GM12878 (cell line): ENCODE data around the gene EFNA4. TPM values are rescaled to one million over a fixed set of nuclear protein-coding genes. Genes with fewer than 3 reads are reported as not detected.

ENCODE experiments used
- ATAC-seq: fragments of 200-7000 bp; cut with Tn5 transposase; 3 replicates; pipeline ENCODE4 v1.9.1; 2020; ENCODE audit warnings: mild to moderate bottlenecking, moderate library complexity
- BruUV-seq: library from RNA; stranded (reverse); fragments of 400-500 nt; replicated peaks from 2 replicates; lab custom pipeline; 2021; lab: Mats Ljungman, UMichigan
- CTCF ChIA-PET: fragments of 300-600 bp; sonication (Branson Sonifier 250); formaldehyde crosslinking; extraction: SDS; loops from one replicate; lab custom pipeline; 2021; ENCODE audit warnings: inconsistent platforms; lab: Yijun Ruan, JAX
- POLR2A ChIA-PET: fragments of 350-600 bp; formaldehyde crosslinking; extraction: SDS; loops from one replicate; lab custom pipeline; 2021; ENCODE audit warnings: inconsistent platforms; lab: Charles Lee
- RAD21 ChIA-PET: fragments of 300-600 bp; sonication (Branson Sonifier 250); formaldehyde crosslinking; loops from one replicate; lab custom pipeline; 2023; ENCODE audit warnings: antibody characterized with exemption; ENCODE audit not compliant: unreplicated experiment; lab: Charles Lee
- SMC1A ChIA-PET: fragments of 300-600 bp; sonication (Branson Sonifier 250); formaldehyde crosslinking; loops from one replicate; lab custom pipeline; 2023; ENCODE audit not compliant: unreplicated experiment, uncharacterized antibody; lab: Charles Lee
- DNase-seq: peaks from one replicate; pipeline ENCODE4 v3.0.0-alpha.2; 2011; ENCODE audit warnings: low read depth, low spot score
- FAIRE-seq: peaks from 3 replicates; lab custom pipeline; 2011; peaks lifted over from hg19 to GRCh38; lab: Jason Lieb, UNC
- H2AFZ ChIP-seq: 2 replicates; pipeline ENCODE4 v1.6.0; 2011; ENCODE audit warnings: low read depth, low read length, control low read depth; ENCODE audit not compliant: control insufficient read depth
- H3K27ac ChIP-seq: 2 replicates; pipeline ENCODE4 v1.5.1; 2011; ENCODE audit warnings: control low read depth; ENCODE audit not compliant: control insufficient read depth, insufficient read depth
- H3K27me3 ChIP-seq, 2 experiments: replicated peaks in 1 of 2; 2 replicates each; pipeline versions ENCODE4 v1.6.0 to v1.6.1; 2011; ENCODE audit warnings: low read length in 1 of 2; ENCODE audit not compliant: control insufficient read depth in 2 of 2, insufficient read depth in 2 of 2
- H3K36me3 ChIP-seq, 2 experiments: 2 replicates each; pipeline ENCODE4 v1.5.1; 2011; ENCODE audit warnings: low read length in 1 of 2; ENCODE audit not compliant: control insufficient read depth in 2 of 2, insufficient read depth in 2 of 2
- H3K4me1 ChIP-seq: 2 replicates; pipeline ENCODE4 v1.6.1; 2011; ENCODE audit warnings: mild to moderate bottlenecking, low read length, moderate library complexity, mixed read lengths; ENCODE audit not compliant: control insufficient read depth, insufficient read depth
- H3K4me2 ChIP-seq: 2 replicates; pipeline ENCODE4 v1.6.0; 2011; ENCODE audit warnings: control low read depth; ENCODE audit not compliant: control insufficient read depth, insufficient read depth
- H3K4me3 ChIP-seq: fragments of 200-600 bp; sonication (generic); 2 replicates; pipeline ENCODE4 v1.5.1; 2016
- H3K79me2 ChIP-seq: 2 replicates; pipeline ENCODE4 v1.6.0; 2011; ENCODE audit warnings: low read length; ENCODE audit not compliant: control insufficient read depth, insufficient read depth
- H3K9ac ChIP-seq: 2 replicates; pipeline ENCODE4 v1.8.0; 2011; ENCODE audit warnings: low read length, control low read depth, mixed read lengths; ENCODE audit not compliant: control insufficient read depth, insufficient read depth
- H3K9me3 ChIP-seq: replicated peaks from 3 replicates; pipeline ENCODE4 v1.5.1; 2011; ENCODE audit warnings: mild to moderate bottlenecking, low read length; ENCODE audit not compliant: control insufficient read depth, insufficient read depth
- H4K20me1 ChIP-seq: 2 replicates; pipeline ENCODE4 v1.6.0; 2011; ENCODE audit not compliant: control insufficient read depth, insufficient read depth
- BACH1 ChIP-seq: fragments of 450-650 bp; IDR thresholded peaks from 2 replicates; pipeline ENCODE4 v1.6.1; 2017; ENCODE audit warnings: mild to moderate bottlenecking, borderline replicate concordance
- EGR1 ChIP-seq, 2 experiments: IDR thresholded peaks; 1 replicate in 1 of 2; 2 replicates in 1 of 2; pipeline ENCODE4 v1.6.1; 2011 to 2012; ENCODE audit warnings: low read depth in 2 of 2, low read length in 2 of 2, borderline replicate concordance in 1 of 2, mild to moderate bottlenecking in 1 of 2, moderate library complexity in 1 of 2
- EZH2 ChIP-seq: IDR thresholded peaks from 2 replicates; pipeline ENCODE4 v1.6.1; 2012; ENCODE audit warnings: low read depth, mild to moderate bottlenecking, control low read depth, inconsistent platforms, low read length, borderline replicate concordance; ENCODE audit not compliant: control insufficient read depth
- HDAC2 ChIP-seq: fragments of 200-600 bp; sonication (generic); IDR thresholded peaks from 2 replicates; pipeline ENCODE4 v1.6.1; 2017
- IKZF1 ChIP-seq: fragments of 450-650 bp; conservative IDR thresholded peaks from 2 replicates; pipeline ENCODE4 v1.6.1; 2017; ENCODE audit warnings: antibody characterized with exemption, mild to moderate bottlenecking
- KDM1A ChIP-seq: fragments of 200-600 bp; sonication (generic); IDR thresholded peaks from 2 replicates; pipeline ENCODE4 v1.6.1; 2016; ENCODE audit warnings: borderline replicate concordance
- KLF5 ChIP-seq: fragments of 450-650 bp; IDR thresholded peaks from 2 replicates; pipeline ENCODE4 v1.6.1; 2014; ENCODE audit warnings: mild to moderate bottlenecking; ENCODE audit not compliant: partially characterized antibody
- PKNOX1 ChIP-seq: fragments of 450-650 bp; IDR thresholded peaks from 2 replicates; pipeline ENCODE4 v1.6.1; 2016; ENCODE audit warnings: mild to moderate bottlenecking
- POU2F2 ChIP-seq: IDR thresholded peaks from 3 replicates; pipeline ENCODE4 v1.6.1; 2011; ENCODE audit warnings: low read depth, mild to moderate bottlenecking, low read length, borderline replicate concordance
- RFX5 ChIP-seq: IDR thresholded peaks from 2 replicates; pipeline ENCODE4 v1.6.1; 2011; ENCODE audit warnings: low read depth, low read length, improper control_type of control experiment
- SUZ12 ChIP-seq: fragments of 200-600 bp; sonication (generic); IDR thresholded peaks from one replicate; pipeline ENCODE4 v1.6.1; 2018; ENCODE audit warnings: antibody characterized with exemption, mild to moderate bottlenecking; ENCODE audit not compliant: unreplicated experiment
- USF1 ChIP-seq: IDR thresholded peaks from 2 replicates; pipeline ENCODE4 v1.6.1; 2011; ENCODE audit warnings: borderline replicate concordance, low read depth, mild to moderate bottlenecking, moderate library complexity, mixed read lengths, low read length; ENCODE audit not compliant: insufficient read depth; ENCODE audit errors: extremely low read length
- USF2 ChIP-seq: IDR thresholded peaks from 2 replicates; pipeline ENCODE4 v1.6.1; 2011; ENCODE audit warnings: low read depth, low read length, improper control_type of control experiment, borderline replicate concordance
- ZNF687 ChIP-seq: fragments of 450-650 bp; IDR thresholded peaks from 2 replicates; pipeline ENCODE4 v1.6.1; 2017; ENCODE audit warnings: mild to moderate bottlenecking, moderate library complexity
- WGBS: methylation state at CpG from one replicate; pipeline ENCODE4 v1.1.6; 2016; ENCODE audit warnings: low lambda C conversion rate; ENCODE audit not compliant: insufficient replicate concordance, insufficient coverage; ENCODE audit errors: missing lambda C conversion rate; 5-methylcytosine and 5-hydroxymethylcytosine counted together
- in situ Hi-C: fragments of 300-500 bp; cut with MboI; formaldehyde crosslinking; loops from 9 replicates; pipeline ENCODE4 v1.14.3; 2018; ENCODE audit warnings: mixed read lengths
- intact Hi-C: fragments of 100-400 bp; cut with micrococcal nuclease; formaldehyde crosslinking; loops from one replicate; pipeline ENCODE4 v1.14.2; 2022; ENCODE audit not compliant: unreplicated experiment
- polyA plus RNA-seq, 11 experiments: library from polyadenylated mRNA; depleted of rRNA in 4 of 11; unstranded in 6 of 11; stranded (reverse) in 5 of 11; fragments of >200 nt; fragmentation: Nextera tagmentation in 4 of 11; fragmentation: Illumina TruSeq in 1 of 11; extraction: Ambion mirVana in 4 of 11; extraction: Trizol in 1 of 11; gene quantifications; 1 replicate in 1 of 11; 2 replicates in 10 of 11; pipeline versions ENCODE4 v1.2.1 to v1.2.3, GENCODE V29; 2011 to 2016; ENCODE audit warnings: inconsistent platforms in 2 of 11, missing spikeins in 2 of 11, low read depth in 1 of 11
- total RNA-seq, 4 experiments: library from RNA; depleted of rRNA in 3 of 4; stranded (reverse); fragments of >200 nt in 3 of 4; fragmentation: Illumina TruSeq in 1 of 4; extraction: Trizol in 1 of 4; gene quantifications; 2 replicates each; pipeline versions ENCODE4 v1.2.1 to v1.2.3, GENCODE V29; 2013 to 2021

Gene EFNA4
- total and polyA plus RNA-seq, 10 of the 15 experiments (the other 5 are each of a cell fraction or from before 2014, with no cell fraction given) = 0.52 to 14.1 (median 4.8) TPM

- Histone ChIP-seq H2AFZ (no peak overlapping the region), H3K9me3 (no peaks in the 10 kb centered on the region), H3K4me1 (peaks cover 35% of the 10 kb centered on the region), H3K4me3 (no peak overlapping the region; the same call in 1 of the 2 replicates), H3K27me3 (peaks cover 23 to 26% of the 10 kb centered on the region in 2 experiments), H3K36me3 (no peaks in the 10 kb centered on the region), H3K9ac (no peak overlapping the region), H3K27ac (no peak overlapping the region), H3K4me2 (peak overlapping the region; percentile 12; the same call in 1 of the 2 replicates), H4K20me1 (no peaks in the 10 kb centered on the region), H3K79me2 (no peaks in the 10 kb centered on the region)
- ATAC-seq = no peak
- intact Hi-C loops = loop anchor here (10.0 kb wide), 1 partner anchor 596 kb away; no protein-coding TSS in a partner anchor
- FAIRE-seq = no peak
- RAD21 ChIA-PET = interaction anchor here (1.6 kb wide), 1 partner anchor 16 kb away, joined by 6 read pairs; no protein-coding TSS in a partner anchor
- in situ Hi-C loops = no loop called here
- CTCF ChIA-PET = interaction anchor here (1.0 to 4.4 kb wide), 6 partner anchors 9 to 92 kb away, joined by 3 to 27 read pairs (median 4); partner anchors contain the start of genes ADAM15, EFNA4 and KRTCAP2
- POLR2A ChIA-PET = interaction anchor here (1.5 kb wide), 1 partner anchor 16 kb away, joined by 4 read pairs; no protein-coding TSS in a partner anchor
- SMC1A ChIA-PET = interaction anchor here (0.9 to 1.7 kb wide), 3 partner anchors 17 to 26 kb away, joined by 4 to 8 read pairs (median 4); partner anchors contain the start of gene EFNA4
- WGBS = 2% methylated on average over 59 of the region's 71 CpGs
- BruUV-seq = no TSS peak
- DNase-seq = no peak
- TF ChIP-seq HDAC2 = no peak
- TF ChIP-seq IKZF1 = no peak
- no peak for TF ChIP-seq ZNF687
- 0 out of 2 replicates have a peak, but pooled peaks have one; percentile 18 for TF ChIP-seq EZH2
- no peak for TF ChIP-seq KDM1A
- peak; percentile 90 for TF ChIP-seq USF1
- TF ChIP-seq EGR1 (IDR thresholded peaks at IDR 0.05; ENCODE audit: borderline replicate concordance in 1 of 2, low read depth in 2 of 2, low read length in 2 of 2) = peak in 1 of 2 experiments; percentile 26; a peak in 1 of 3 replicates
- no peak for TF ChIP-seq RFX5
- TF ChIP-seq USF2 = peak; percentile 76
- no peak for TF ChIP-seq KLF5
- TF ChIP-seq POU2F2 = no peak
- TF ChIP-seq PKNOX1 = peak; percentile 22; the same call in 1 of the 2 replicates
- TF ChIP-seq BACH1 = peak; percentile 35; the same call in 1 of the 2 replicates
- TF ChIP-seq SUZ12 = peak; percentile 44
Observed at GRCh38 chr1:155080312-155081228, 17.0 kb downstream of the EFNA4 start.
